Endothelial cell of umbilical vein (primary cell): ENCODE measurements around the gene PRR11. TPM values are rescaled to one million over a fixed set of nuclear protein-coding genes. Genes with fewer than 3 reads are reported as not detected.

Experiments
- BruUV-seq: library from RNA; stranded (reverse); fragments of 400-500 nt; replicated peaks from 2 replicates; lab custom pipeline; 2021; lab: Mats Ljungman, UMichigan
- CTCF ChIA-PET: fragments of 300-600, 350-600 bp; sonication (Branson Sonifier 250); formaldehyde crosslinking; loops from one replicate; lab custom pipeline; 2021; ENCODE audit warnings: antibody characterized with exemption, inconsistent platforms; lab: Charles Lee
- POLR2A ChIA-PET: fragments of 300-600, 350-600 bp; sonication (Branson Sonifier 250); formaldehyde crosslinking; loops from one replicate; lab custom pipeline; 2021; ENCODE audit warnings: antibody characterized with exemption, inconsistent platforms; lab: Charles Lee
- DNase-seq: peaks from one replicate; pipeline ENCODE4 v3.0.0-alpha.2; 2011; ENCODE audit warnings: low read depth, low spot score
- FAIRE-seq: peaks from 2 replicates; lab custom pipeline; 2011; peaks lifted over from hg19 to GRCh38; lab: Jason Lieb, UNC
- H2AFZ ChIP-seq: 2 replicates; pipeline ENCODE4 v1.6.0; 2012; ENCODE audit warnings: low read depth, low read length, control low read depth, inconsistent platforms
- H3K27ac ChIP-seq: 2 replicates; pipeline ENCODE4 v1.5.1; 2011; ENCODE audit warnings: low read depth, mild to moderate bottlenecking, control low read depth, low read length, moderate library complexity; ENCODE audit not compliant: insufficient read depth
- H3K27me3 ChIP-seq, 2 experiments: 2 replicates each; pipeline versions ENCODE4 v1.6.0 to v1.6.1; 2011; ENCODE audit warnings: low read length in 2 of 2, mixed read lengths in 1 of 2; ENCODE audit not compliant: control insufficient read depth in 2 of 2, insufficient read depth in 2 of 2
- H3K36me3 ChIP-seq, 2 experiments: 2 replicates in 1 of 2; 3 replicates in 1 of 2; pipeline ENCODE4 v1.5.1; 2011; ENCODE audit warnings: low read length in 2 of 2, mild to moderate bottlenecking in 1 of 2, moderate library complexity in 1 of 2; ENCODE audit not compliant: control insufficient read depth in 2 of 2, insufficient read depth in 2 of 2; ENCODE audit errors: extremely low read depth in 1 of 2
- H3K4me1 ChIP-seq: 3 replicates; pipeline ENCODE4 v1.5.1; 2011; ENCODE audit warnings: mild to moderate bottlenecking, low read length; ENCODE audit not compliant: control insufficient read depth, insufficient read depth; ENCODE audit errors: extremely low read depth
- H3K4me2 ChIP-seq: 2 replicates; pipeline ENCODE4 v1.6.1; 2011; ENCODE audit warnings: low read length, control low read depth, mixed read lengths; ENCODE audit not compliant: insufficient read depth
- H3K4me3 ChIP-seq, 3 experiments: fragments of 200-600 bp in 1 of 3; sonication (generic), shearing (Covaris generic) in 1 of 3; replicated peaks in 1 of 3; 2 replicates each; pipeline ENCODE4 v1.5.1; 2011 to 2016; ENCODE audit warnings: control low read depth in 3 of 3, low read length in 3 of 3, mild to moderate bottlenecking in 2 of 3, inconsistent platforms in 1 of 3, low read depth in 1 of 3, moderate library complexity in 1 of 3; ENCODE audit not compliant: insufficient read depth in 1 of 3
- H3K79me2 ChIP-seq: 2 replicates; pipeline ENCODE4 v1.6.0; 2012; ENCODE audit warnings: low read length, inconsistent platforms; ENCODE audit not compliant: control insufficient read depth, insufficient read depth
- H3K9ac ChIP-seq: replicated peaks from 2 replicates; pipeline ENCODE3; 2011; ENCODE audit warnings: low read length, control low read depth; ENCODE audit not compliant: insufficient read depth; ENCODE audit errors: extremely low read depth
- H3K9me1 ChIP-seq: replicated peaks from 3 replicates; pipeline ENCODE4 v1.6.0; 2011; ENCODE audit warnings: mild to moderate bottlenecking, low read length; ENCODE audit not compliant: control insufficient read depth, insufficient read depth; ENCODE audit errors: extremely low read depth
- H3K9me3 ChIP-seq: replicated peaks from 2 replicates; pipeline ENCODE4 v1.5.1; 2012; ENCODE audit warnings: low read length, inconsistent platforms; ENCODE audit not compliant: control insufficient read depth, insufficient read depth
- H4K20me1 ChIP-seq: replicated peaks from 2 replicates; pipeline ENCODE3; 2011; ENCODE audit warnings: mild to moderate bottlenecking, low read length; ENCODE audit not compliant: control insufficient read depth, insufficient read depth; ENCODE audit errors: extremely low read depth
- EZH2 ChIP-seq: IDR thresholded peaks from 2 replicates; pipeline ENCODE4 v1.6.1; 2012; ENCODE audit warnings: borderline replicate concordance, low read depth, mild to moderate bottlenecking, moderate library complexity, low read length, inconsistent platforms; ENCODE audit not compliant: severe bottlenecking
- FOS ChIP-seq: IDR thresholded peaks from 2 replicates; pipeline ENCODE4 v1.6.1; 2011; ENCODE audit warnings: mild to moderate bottlenecking, low read length, moderate library complexity, borderline replicate concordance; ENCODE audit not compliant: insufficient read depth
- GATA2 ChIP-seq: IDR thresholded peaks from 2 replicates; pipeline ENCODE4 v1.7.0; 2011; ENCODE audit warnings: low read depth, mild to moderate bottlenecking, moderate library complexity, mixed read lengths, low read length; ENCODE audit not compliant: insufficient read length, insufficient read depth
- JUN ChIP-seq: IDR thresholded peaks from 2 replicates; pipeline ENCODE4 v1.6.1; 2011; ENCODE audit warnings: borderline replicate concordance, low read depth; ENCODE audit not compliant: insufficient read length, insufficient read depth
- MYC ChIP-seq: IDR thresholded peaks from one replicate; pipeline ENCODE4 v1.6.1; 2011; ENCODE audit warnings: mild to moderate bottlenecking, low read depth, low read length
- POLR2A ChIP-seq: IDR thresholded peaks from 2 replicates; pipeline ENCODE4 v1.6.1; 2012; ENCODE audit warnings: low read depth, mild to moderate bottlenecking, control low read depth, low read length
- POLR2AphosphoS5 ChIP-seq: IDR thresholded peaks from 2 replicates; pipeline ENCODE4 v1.6.1; 2012; ENCODE audit warnings: low read depth, mild to moderate bottlenecking, control low read depth, low read length, moderate library complexity; ENCODE audit not compliant: insufficient read depth
- dilution Hi-C: fragments of 300-500 bp; cut with MboI; formaldehyde crosslinking; loops from one replicate; pipeline ENCODE4 v1.15.0; 2019; ENCODE audit warnings: low sequenced_read_pairs; ENCODE audit not compliant: extremely low pct_ligation_motif_present
- intact Hi-C: fragments of 100-400 bp; cut with micrococcal nuclease; formaldehyde crosslinking; loops from one replicate; pipeline ENCODE4 v1.10.0; 2022
- polyA plus RNA-seq, 4 experiments: library from polyadenylated mRNA; depleted of rRNA in 3 of 4; stranded (reverse) in 3 of 4; unstranded in 1 of 4; fragments of >200 nt; gene quantifications; 2 replicates each; pipeline versions ENCODE4 v1.2.1 to v1.2.3, GENCODE V29; 2011 to 2012; ENCODE audit warnings: missing spikeins in 1 of 4
- total RNA-seq: library from RNA; stranded (reverse); gene quantifications from 2 replicates; pipeline ENCODE4 v1.2.3, GENCODE V29; 2021
- TF ChIP-seq, protein P1 (sequence below): IDR thresholded peaks from 2 replicates; pipeline ENCODE4 v1.6.1; 2011; ENCODE audit not compliant: insufficient read depth, insufficient read length
- TF ChIP-seq, protein P2 (sequence below), 2 donors: IDR thresholded peaks; 1 replicate in 1 of 2; 2 replicates in 1 of 2; pipeline ENCODE4 v1.5.1; 2011; ENCODE audit warnings: low read length in 2 of 2, mild to moderate bottlenecking in 2 of 2, moderate library complexity in 2 of 2, control low read depth in 1 of 2, inconsistent platforms in 1 of 2, low read depth in 1 of 2; ENCODE audit not compliant: insufficient read depth in 1 of 2; ENCODE audit errors: extremely low read depth in 1 of 2

PRR11 gene
- total and polyA plus RNA-seq, 2 donors (not counting 3 experiments of a cell fraction or from before 2014, with no cell fraction given) = 28.8 to 86.3 TPM

DNA sequence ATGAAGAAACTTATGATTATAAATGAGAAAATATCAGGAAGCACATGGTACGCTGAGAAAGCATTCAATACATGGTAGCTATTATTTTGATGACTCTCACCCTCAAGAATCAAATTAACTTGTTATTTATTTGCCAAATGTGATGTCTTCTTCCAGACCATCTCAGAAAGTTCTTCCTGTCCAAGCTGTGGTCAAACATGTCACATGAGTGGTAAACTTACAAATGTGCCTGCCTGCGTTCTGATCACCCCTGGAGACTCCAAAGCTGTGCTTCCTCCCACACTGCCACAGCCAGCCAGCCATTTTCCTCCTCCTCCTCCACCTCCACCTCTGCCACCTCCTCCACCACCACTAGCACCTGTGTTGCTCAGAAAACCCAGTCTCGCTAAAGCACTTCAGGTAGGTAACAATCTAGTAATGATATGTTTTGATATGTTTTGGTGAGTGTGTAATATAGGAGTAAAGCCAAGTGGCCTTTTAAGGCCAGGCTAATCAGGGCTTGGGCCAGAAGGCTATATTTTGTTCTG is 37.9 kb downstream of the PRR11 start:
- POLR2A ChIA-PET = no interaction called here

More for the DNA sequence above, 37.9 kb downstream of the PRR11 start:
- no peaks in the 10 kb centered on the region for H3K79me2 ChIP-seq
- TF ChIP-seq, protein P1, sequence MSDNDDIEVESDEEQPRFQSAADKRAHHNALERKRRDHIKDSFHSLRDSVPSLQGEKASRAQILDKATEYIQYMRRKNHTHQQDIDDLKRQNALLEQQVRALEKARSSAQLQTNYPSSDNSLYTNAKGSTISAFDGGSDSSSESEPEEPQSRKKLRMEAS = no peak
- TF ChIP-seq GATA2 = no peak
- no peak for TF ChIP-seq FOS
- TF ChIP-seq POLR2AphosphoS5 = no peak
- TF ChIP-seq, protein P2, sequence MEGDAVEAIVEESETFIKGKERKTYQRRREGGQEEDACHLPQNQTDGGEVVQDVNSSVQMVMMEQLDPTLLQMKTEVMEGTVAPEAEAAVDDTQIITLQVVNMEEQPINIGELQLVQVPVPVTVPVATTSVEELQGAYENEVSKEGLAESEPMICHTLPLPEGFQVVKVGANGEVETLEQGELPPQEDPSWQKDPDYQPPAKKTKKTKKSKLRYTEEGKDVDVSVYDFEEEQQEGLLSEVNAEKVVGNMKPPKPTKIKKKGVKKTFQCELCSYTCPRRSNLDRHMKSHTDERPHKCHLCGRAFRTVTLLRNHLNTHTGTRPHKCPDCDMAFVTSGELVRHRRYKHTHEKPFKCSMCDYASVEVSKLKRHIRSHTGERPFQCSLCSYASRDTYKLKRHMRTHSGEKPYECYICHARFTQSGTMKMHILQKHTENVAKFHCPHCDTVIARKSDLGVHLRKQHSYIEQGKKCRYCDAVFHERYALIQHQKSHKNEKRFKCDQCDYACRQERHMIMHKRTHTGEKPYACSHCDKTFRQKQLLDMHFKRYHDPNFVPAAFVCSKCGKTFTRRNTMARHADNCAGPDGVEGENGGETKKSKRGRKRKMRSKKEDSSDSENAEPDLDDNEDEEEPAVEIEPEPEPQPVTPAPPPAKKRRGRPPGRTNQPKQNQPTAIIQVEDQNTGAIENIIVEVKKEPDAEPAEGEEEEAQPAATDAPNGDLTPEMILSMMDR (IDR thresholded peaks at IDR 0.05; ENCODE audit: extremely low read depth in 1 of 2, insufficient read depth in 1 of 2, low read depth in 1 of 2, low read length in 2 of 2) = no peak
- no peak for TF ChIP-seq MYC
- no peak for TF ChIP-seq EZH2
- no peak for TF ChIP-seq JUN
- TF ChIP-seq POLR2A = no peak
- H3K9me3 ChIP-seq = no peaks in the 10 kb centered on the region
- BruUV-seq = no TSS peak
- DNase-seq (no peak), FAIRE-seq (no peak)
- no peak overlapping the region for H3K4me2 ChIP-seq
- no peak overlapping the region for H2AFZ ChIP-seq
- no peak overlapping the region for H3K27ac ChIP-seq
- no peak overlapping the region for H3K9ac ChIP-seq
- H3K9me1 ChIP-seq = no peaks in the 10 kb centered on the region
- H3K36me3 ChIP-seq = peaks cover 0 to 27% of the 10 kb centered on the region in 2 experiments
- H4K20me1 ChIP-seq = no peaks in the 10 kb centered on the region
- no peak overlapping the region for H3K4me3 ChIP-seq
- CTCF ChIA-PET = no interaction called here
- no peaks in the 10 kb centered on the region for H3K4me1 ChIP-seq
- intact Hi-C loops = no loop called here
- no peaks in the 10 kb centered on the region for H3K27me3 ChIP-seq
- dilution Hi-C loops = no loop called here
